SK-N-SH (cell line): Measurements from ENCODE around the gene TMOD4. TPM values are rescaled to one million over a fixed set of nuclear protein-coding genes. Genes with fewer than 3 reads are reported as not detected.

Experiments used
- CTCF ChIA-PET: fragments of 300-600, 350-600 bp; formaldehyde crosslinking; extraction: SDS; loops from one replicate; lab custom pipeline; 2021; lab: Yijun Ruan, JAX
- POLR2A ChIA-PET: fragments of 350-600 bp; sonication (Branson Sonifier 250); formaldehyde crosslinking; extraction: SDS; loops from one replicate; lab custom pipeline; 2020; ENCODE audit warnings: antibody characterized with exemption, inconsistent platforms; lab: Yijun Ruan, JAX
- DNase-seq: peaks from one replicate; pipeline ENCODE4 v3.0.0; 2012
- H2AFZ ChIP-seq: fragments of 200-600 bp; sonication (generic); 2 replicates; pipeline ENCODE4 v1.8.1; 2016; ENCODE audit warnings: antibody characterized with exemption, mild to moderate bottlenecking, low read depth
- H3F3A ChIP-seq: fragments of 200-600 bp; sonication (generic); replicated peaks from 2 replicates; pipeline ENCODE3; 2016; ENCODE audit warnings: antibody characterized with exemption, mild to moderate bottlenecking; ENCODE audit not compliant: insufficient read depth
- H3K27ac ChIP-seq, 2 experiments: fragments of 200-500 bp in 1 of 2; fragments of 200-600 bp in 1 of 2; sonication (Bioruptor generic) in 1 of 2; sonication (generic), shearing (Covaris generic) in 1 of 2; 2 replicates each; pipeline versions ENCODE4 v1.5.1 to v1.6.1; 2014 to 2016; ENCODE audit warnings: low read depth in 2 of 2, inconsistent platforms in 1 of 2, low read length in 1 of 2, mild to moderate bottlenecking in 1 of 2, mixed read lengths in 1 of 2
- H3K27me3 ChIP-seq: fragments of 200-600 bp; sonication (generic), shearing (Covaris generic); 2 replicates; pipeline ENCODE4 v1.6.1; 2016; ENCODE audit warnings: mixed run types; ENCODE audit not compliant: insufficient read depth
- H3K36me3 ChIP-seq, 2 experiments: fragments of 200-500 bp in 1 of 2; fragments of 200-600 bp in 1 of 2; sonication (Bioruptor generic) in 1 of 2; sonication (generic) in 1 of 2; replicated peaks in 1 of 2; 2 replicates each; pipeline versions ENCODE3 to v1.5.1; 2014 to 2016; ENCODE audit warnings: low read length in 1 of 2, mild to moderate bottlenecking in 1 of 2; ENCODE audit not compliant: insufficient read depth in 2 of 2, control insufficient read depth in 1 of 2
- H3K4me1 ChIP-seq, 2 experiments: fragments of 200-500 bp in 1 of 2; fragments of 200-600 bp in 1 of 2; sonication (Bioruptor generic) in 1 of 2; sonication (generic), shearing (Covaris generic) in 1 of 2; 2 replicates each; pipeline versions ENCODE4 v1.5.1 to v1.6.1; 2014 to 2016; ENCODE audit warnings: low read depth in 1 of 2, low read length in 1 of 2, mixed run types in 1 of 2; ENCODE audit not compliant: insufficient read depth in 2 of 2, control insufficient read depth in 1 of 2
- H3K4me2 ChIP-seq: fragments of 200-600 bp; sonication (generic), shearing (Covaris generic); 2 replicates; pipeline ENCODE4 v1.6.1; 2017; ENCODE audit warnings: mixed run types
- H3K4me3 ChIP-seq, 2 experiments: fragments of 200-500 bp in 1 of 2; fragments of 200-600 bp in 1 of 2; sonication (Bioruptor generic) in 1 of 2; sonication (generic), shearing (Covaris generic) in 1 of 2; 2 replicates each; pipeline versions ENCODE4 v1.5.1 to v1.8.1; 2014 to 2016; ENCODE audit warnings: low read depth in 2 of 2, inconsistent platforms in 1 of 2, low read length in 1 of 2, mild to moderate bottlenecking in 1 of 2, mixed read lengths in 1 of 2, moderate library complexity in 1 of 2
- H3K79me2 ChIP-seq: fragments of 200-600 bp; sonication (generic); 2 replicates; pipeline ENCODE4 v1.8.1; 2017; ENCODE audit warnings: mild to moderate bottlenecking; ENCODE audit not compliant: insufficient read depth
- H3K9ac ChIP-seq: fragments of 200-600 bp; sonication (generic); 2 replicates; pipeline ENCODE4 v1.6.1; 2017; ENCODE audit warnings: mixed run types
- H3K9me2 ChIP-seq: fragments of 200-600 bp; sonication (generic); 2 replicates; pipeline ENCODE4 v1.6.1; 2017; ENCODE audit warnings: mixed run types
- H3K9me3 ChIP-seq: fragments of 200-600 bp; sonication (generic); 2 replicates; pipeline ENCODE4 v1.6.1; 2017; ENCODE audit warnings: mixed run types, mild to moderate bottlenecking, moderate library complexity
- H4K20me1 ChIP-seq: fragments of 200-600 bp; sonication (generic); 2 replicates; pipeline ENCODE4 v1.6.1; 2017; ENCODE audit warnings: mild to moderate bottlenecking, mixed run types; ENCODE audit not compliant: insufficient read depth
- CHD2 ChIP-seq: fragments of 150-350 bp; IDR thresholded peaks from 2 replicates; pipeline ENCODE4 v1.6.1; 2018; ENCODE audit warnings: low read length; ENCODE audit not compliant: partially characterized antibody
- CTCF ChIP-seq: fragments of 200-600 bp; sonication (generic); IDR thresholded peaks from 2 replicates; pipeline ENCODE4 v1.6.1; 2017; ENCODE audit warnings: antibody characterized with exemption, mild to moderate bottlenecking, moderate library complexity
- EP300 ChIP-seq, 2 experiments: IDR thresholded peaks; 2 replicates each; pipeline versions ENCODE4 v1.4.0 to v1.6.1; 2012; ENCODE audit warnings: borderline replicate concordance in 1 of 2, low read depth in 1 of 2, low read length in 1 of 2
- EZH2phosphoT487 ChIP-seq: fragments of 200-600 bp; sonication (generic); IDR thresholded peaks from 2 replicates; pipeline ENCODE4 v1.6.1; 2017; ENCODE audit warnings: low read depth, mixed run types, mild to moderate bottlenecking, antibody characterized with exemption, moderate library complexity, borderline replicate concordance
- FOSL2 ChIP-seq: IDR thresholded peaks from 2 replicates; pipeline ENCODE4 v1.4.0; 2012; ENCODE audit warnings: low read depth, mild to moderate bottlenecking, moderate library complexity, borderline replicate concordance
- FOXJ3 ChIP-seq: sonication (generic); formaldehyde crosslinking; IDR thresholded peaks from 2 replicates; pipeline ENCODE4 v1.5.1; 2020; ENCODE audit warnings: mild to moderate bottlenecking, missing genetic modification reagents
- FOXM1 ChIP-seq: IDR thresholded peaks from 2 replicates; pipeline ENCODE4 v1.4.0; 2012; ENCODE audit warnings: low read depth, mild to moderate bottlenecking
- GABPA ChIP-seq: IDR thresholded peaks from 2 replicates; pipeline ENCODE4 v1.4.0; 2012; ENCODE audit warnings: low read depth, mild to moderate bottlenecking
- JUND ChIP-seq: IDR thresholded peaks from 2 replicates; pipeline ENCODE4 v1.4.0; 2012
- MAX ChIP-seq: IDR thresholded peaks from 2 replicates; pipeline ENCODE4 v1.4.0; 2012; ENCODE audit warnings: low read depth
- MXI1 ChIP-seq: IDR thresholded peaks from 2 replicates; pipeline ENCODE4 v1.6.1; 2012; ENCODE audit warnings: mild to moderate bottlenecking, low read depth, low read length, improper control_type of control experiment
- NFIC ChIP-seq: IDR thresholded peaks from 2 replicates; pipeline ENCODE4 v1.4.0; 2012; ENCODE audit warnings: borderline replicate concordance
- PBX3 ChIP-seq: IDR thresholded peaks from 2 replicates; pipeline ENCODE4; 2012
- POLR2AphosphoS5 ChIP-seq: IDR thresholded peaks from 2 replicates; pipeline ENCODE4 v1.6.1; 2012; ENCODE audit warnings: low read depth, low read length
- RAD21 ChIP-seq: IDR thresholded peaks from 2 replicates; pipeline ENCODE4 v1.6.1; 2012; ENCODE audit warnings: mild to moderate bottlenecking, low read length
- RCOR1 ChIP-seq: fragments of 150-350 bp; IDR thresholded peaks from 2 replicates; pipeline ENCODE4 v1.6.1; 2017; ENCODE audit warnings: antibody characterized with exemption, low read length
- RFX5 ChIP-seq: IDR thresholded peaks from 2 replicates; pipeline ENCODE4 v1.6.1; 2012; ENCODE audit warnings: mild to moderate bottlenecking, improper control_type of control experiment, low read length
- RXRA ChIP-seq: IDR thresholded peaks from 2 replicates; pipeline ENCODE4 v1.4.0; 2012; ENCODE audit warnings: low read depth, mild to moderate bottlenecking, borderline replicate concordance
- SIN3A ChIP-seq: IDR thresholded peaks from 2 replicates; pipeline ENCODE4 v1.6.1; 2012; ENCODE audit warnings: low read depth, mild to moderate bottlenecking, low read length, moderate library complexity, borderline replicate concordance
- TAF1 ChIP-seq: IDR thresholded peaks from 2 replicates; pipeline ENCODE4 v1.6.1; 2012; ENCODE audit warnings: low read depth, mild to moderate bottlenecking, low read length, moderate library complexity, borderline replicate concordance
- TCF12 ChIP-seq: IDR thresholded peaks from 2 replicates; pipeline ENCODE4 v1.4.0; 2012
- TEAD4 ChIP-seq: IDR thresholded peaks from 2 replicates; pipeline ENCODE4 v1.4.0; 2012; ENCODE audit warnings: mild to moderate bottlenecking, borderline replicate concordance; ENCODE audit not compliant: insufficient read depth
- USF1 ChIP-seq: IDR thresholded peaks from 2 replicates; pipeline ENCODE4 v1.4.0; 2012; ENCODE audit warnings: low read depth, borderline replicate concordance
- USF2 ChIP-seq: fragments of 150-350 bp; IDR thresholded peaks from 2 replicates; pipeline ENCODE4 v1.6.1; 2017; ENCODE audit warnings: antibody characterized with exemption, low read length, low read depth, borderline replicate concordance
- YY1 ChIP-seq: IDR thresholded peaks from 2 replicates; pipeline ENCODE4 v1.4.0; 2012; ENCODE audit warnings: low read depth, mild to moderate bottlenecking
- ZBTB33 ChIP-seq: IDR thresholded peaks from 2 replicates; pipeline ENCODE4 v1.4.0; 2012; ENCODE audit warnings: low read depth, borderline replicate concordance
- WGBS: methylation state at CpG from one replicate; pipeline ENCODE4 v1.1.6; 2017; ENCODE audit warnings: low lambda C conversion rate; 5-methylcytosine and 5-hydroxymethylcytosine counted together
- polyA plus RNA-seq, 3 experiments: library from polyadenylated mRNA; depleted of rRNA; stranded (reverse); fragments of >200 nt; gene quantifications; 2 replicates each; pipeline ENCODE4 v1.2.3, GENCODE V29; 2012

TMOD4 gene
- polyA plus RNA-seq, 1 of the 3 experiments (the other 2 are of a cell fraction): 0.59 TPM

GRCh38 chr1:151189637-151190445 lies 14.1 kb upstream of the TMOD4 start, which contains the start of gene VPS72:
Gene VPS72, minus strand, starts transcription at chr1:151190197. Its CDS starts 76 bp downstream, at chr1:151190121.
- Histone ChIP-seq H3K4me2 (peak within 1 kb of the TSS; percentile 67), H3K4me3 (peak within 1 kb of the TSS; percentile 66 to 83), H3K27me3 (no peaks in the 10 kb centered on the region), H3K27ac (peak within 1 kb of the TSS; percentile 85 to 88), H3K9ac (peak within 1 kb of the TSS; percentile 89), H2AFZ (peak within 1 kb of the TSS; percentile 73), H3K79me2 (peaks cover 39% of the 10 kb centered on the region), H3K9me2 (no peaks in the 10 kb centered on the region), H4K20me1 (no peaks in the 10 kb centered on the region), H3K9me3 (no peaks in the 10 kb centered on the region), H3F3A (peaks cover 11% of the 10 kb centered on the region), H3K4me1 (peaks cover 0 to 6% of the 10 kb centered on the region in 2 experiments; a peak in 1 of 4 replicates), H3K36me3 (peaks cover 7 to 8% of the 10 kb centered on the region in 2 experiments)
- CTCF ChIA-PET: interaction anchor here (0.6 to 3.3 kb wide), 10 partner anchors 15 to 769 kb away, joined by 3 to 21 read pairs (median 3); partner anchors contain the start of genes TMOD4 and TNFAIP8L2
- DNase-seq: peak; percentile 89
- WGBS: 1% methylated on average over 40 of the region's 42 CpGs
- POLR2A ChIA-PET: interaction anchor here (0.7 to 2.1 kb wide), 12 partner anchors 9 to 210 kb away, joined by 3 to 10 read pairs (median 6); partner anchors contain the start of genes PIP5K1A, PSMD4, TMOD4 and ZNF687
- no peak for TF ChIP-seq FOSL2
- TF ChIP-seq RFX5: 0 out of 2 replicates have a peak, but pooled peaks have one; percentile 56
- TF ChIP-seq PBX3: peak; percentile 45
- 0 out of 2 replicates have a peak, but pooled peaks have one; percentile 41 for TF ChIP-seq FOXJ3
- no peak for TF ChIP-seq CTCF
- TF ChIP-seq ZBTB33: no peak
- TF ChIP-seq TCF12: peak; percentile 47; the same call in 1 of the 2 replicates
- TF ChIP-seq YY1: peak; percentile 87
- no peak for TF ChIP-seq FOXM1
- TF ChIP-seq EZH2phosphoT487: no peak
- peak; percentile 98 for TF ChIP-seq SIN3A
- peak; percentile 60 for TF ChIP-seq MXI1
- TF ChIP-seq USF1: no peak; the same call in 1 of the 2 replicates
- no peak for TF ChIP-seq JUND
- TF ChIP-seq RCOR1: peak; percentile 68; the same call in 1 of the 2 replicates
- TF ChIP-seq RAD21: no peak
- no peak for TF ChIP-seq RXRA
- TF ChIP-seq NFIC: no peak
- peak in 1 of 2 experiments; percentile 23; a peak in 2 of 4 replicates for TF ChIP-seq EP300 (IDR thresholded peaks at IDR 0.05; ENCODE audit: borderline replicate concordance in 1 of 2, low read depth in 1 of 2, low read length in 1 of 2)
- TF ChIP-seq TAF1: peak; percentile 96
- TF ChIP-seq TEAD4: no peak
- peak; percentile 82 for TF ChIP-seq GABPA
- peak; percentile 70; the same call in 1 of the 2 replicates for TF ChIP-seq MAX
- TF ChIP-seq CHD2: peak; percentile 77
- TF ChIP-seq USF2: no peak
- TF ChIP-seq POLR2AphosphoS5: peak; percentile 99
